ENCODE results near the gene OCA2. TPM values are rescaled to one million over a fixed set of nuclear protein-coding genes. Genes with fewer than 3 reads are reported as not detected.

Gene OCA2
- polyA plus RNA-seq, 1 experiment: not detected

- Histone ChIP-seq H3K27me3 (ENCODE audit: control insufficient read depth, insufficient read depth, low read length) (no peaks in the 10 kb centered on the region), H3K9me3 (ENCODE audit: control insufficient read depth, insufficient read depth, low read length) (peaks cover 15% of the 10 kb centered on the region), H3K4me3 (ENCODE audit: low read depth, low read length) (no peak overlapping the region), H3K27ac (ENCODE audit: low read depth, low read length) (no peak overlapping the region)
- ChIA-PET POLR2A (no interaction called here), CTCF (no interaction called here)
- no peak for TF ChIP-seq CTCF (IDR thresholded peaks at IDR 0.05; ENCODE audit: low read depth, low read length)
- no peak for DNase-seq (ENCODE audit: low read depth, low spot score)
Measured at GRCh38 chr15:27816790-27817189, 282.3 kb downstream of the OCA2 start.

- Histone ChIP-seq H3K4me3 (ENCODE audit: low read depth, low read length) (no peak overlapping the region), H3K27me3 (ENCODE audit: control insufficient read depth, insufficient read depth, low read length) (no peaks in the 10 kb centered on the region), H3K27ac (ENCODE audit: low read depth, low read length) (no peak overlapping the region), H3K9me3 (ENCODE audit: control insufficient read depth, insufficient read depth, low read length) (peaks cover 15% of the 10 kb centered on the region)
- ChIA-PET POLR2A (no interaction called here), CTCF (no interaction called here)
- no peak for DNase-seq (ENCODE audit: low read depth, low spot score)
- TF ChIP-seq CTCF (IDR thresholded peaks at IDR 0.05; ENCODE audit: low read depth, low read length): no peak
Measured at GRCh38 chr15:27815035-27815434, 284.1 kb downstream of the OCA2 start.

GRCh38 chr15:27813139-27813538 lies 286.0 kb downstream of the OCA2 start:
- no peak overlapping the region for H3K4me3 ChIP-seq (ENCODE audit: low read depth, low read length)
- peaks cover 19% of the 10 kb centered on the region for H3K9me3 ChIP-seq (ENCODE audit: control insufficient read depth, insufficient read depth, low read length)
- TF ChIP-seq CTCF (IDR thresholded peaks at IDR 0.05; ENCODE audit: low read depth, low read length): no peak
- CTCF ChIA-PET: no interaction called here
- no peaks in the 10 kb centered on the region for H3K27me3 ChIP-seq (ENCODE audit: control insufficient read depth, insufficient read depth, low read length)
- POLR2A ChIA-PET: no interaction called here
- no peak overlapping the region for H3K27ac ChIP-seq (ENCODE audit: low read depth, low read length)
- no peak for DNase-seq (ENCODE audit: low read depth, low spot score)

- CTCF ChIA-PET: no interaction called here
- POLR2A ChIA-PET: no interaction called here
- DNase-seq (ENCODE audit: low read depth, low spot score): no peak
- peaks cover 42% of the 10 kb centered on the region for H3K9me3 ChIP-seq (ENCODE audit: control insufficient read depth, insufficient read depth, low read length)
- H3K4me3 ChIP-seq (ENCODE audit: low read depth, low read length): no peak overlapping the region
- TF ChIP-seq CTCF (IDR thresholded peaks at IDR 0.05; ENCODE audit: low read depth, low read length): no peak
- no peaks in the 10 kb centered on the region for H3K27me3 ChIP-seq (ENCODE audit: control insufficient read depth, insufficient read depth, low read length)
- no peak overlapping the region for H3K27ac ChIP-seq (ENCODE audit: low read depth, low read length)
Measured at GRCh38 chr15:27808182-27808581, 290.9 kb downstream of the OCA2 start.

GRCh38 chr15:27807335-27807734 lies 291.8 kb downstream of the OCA2 start:
- DNase-seq (ENCODE audit: low read depth, low spot score): no peak
- Histone ChIP-seq H3K4me3 (ENCODE audit: low read depth, low read length) (no peak overlapping the region), H3K9me3 (ENCODE audit: control insufficient read depth, insufficient read depth, low read length) (peaks cover 37% of the 10 kb centered on the region), H3K27me3 (ENCODE audit: control insufficient read depth, insufficient read depth, low read length) (no peaks in the 10 kb centered on the region), H3K27ac (ENCODE audit: low read depth, low read length) (no peak overlapping the region)
- POLR2A ChIA-PET: no interaction called here
- CTCF ChIA-PET: no interaction called here
- no peak for TF ChIP-seq CTCF (IDR thresholded peaks at IDR 0.05; ENCODE audit: low read depth, low read length)
